HG03565 (cell line): ENCODE data around the gene ATE1.
"Not testable (repeated sequence)": the region's sequence is repeated elsewhere in the genome, so short reads cannot be mapped to it uniquely, and the experiment has no call there.

ENCODE experiments used
- ATAC-seq: cut with Tn5 transposase; IDR thresholded peaks from one replicate; pipeline ENCODE4 v1.9.1; 2021; ENCODE audit warnings: mild to moderate bottlenecking, moderate library complexity; ENCODE audit not compliant: unreplicated experiment

ATE1 gene

DNA sequence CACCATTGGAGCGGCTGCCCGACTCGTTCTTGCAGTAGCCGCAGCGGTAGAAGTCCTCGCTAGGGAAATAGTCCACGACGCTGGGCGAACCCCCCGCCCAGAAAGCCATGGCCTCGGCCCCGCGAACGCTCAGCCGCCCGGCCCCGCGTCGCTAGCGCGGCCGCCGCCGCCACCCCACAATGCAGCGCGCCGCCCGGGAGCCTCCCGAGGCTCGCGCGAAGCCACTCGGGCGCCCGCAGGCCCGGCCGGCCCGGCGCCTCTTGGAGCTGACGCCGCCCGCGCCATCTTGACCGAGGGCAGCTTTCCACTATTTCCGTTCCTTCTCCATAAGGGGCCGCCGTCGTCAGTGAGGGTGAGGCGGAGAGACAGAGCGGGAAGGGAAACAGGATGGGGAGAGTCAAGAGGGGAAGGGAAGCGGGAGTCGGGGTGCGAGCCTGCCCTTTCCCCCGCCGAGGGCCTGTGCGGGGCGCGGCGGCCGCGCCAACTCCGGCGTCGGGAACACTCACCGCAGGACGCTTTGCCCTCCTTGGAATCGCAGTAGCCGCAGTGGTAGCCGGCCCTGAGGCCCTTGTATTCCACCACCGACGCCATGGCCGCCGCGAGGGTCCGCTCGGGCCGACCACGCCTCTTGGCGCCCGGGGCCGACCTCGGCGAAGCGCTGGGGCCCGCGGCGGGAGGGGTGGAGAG lies at the start of gene ATE1:
ATE1 (minus strand) TSS at position 191 of the 687 bp plus-strand sequence; CDS start at position 109, 82 bp downstream.
- ATAC-seq, result peak; percentile 80

GRCh38 chr10:121976607-121977006 lies 48.8 kb upstream of the ATE1 start:
- no peak for ATAC-seq

DNA sequence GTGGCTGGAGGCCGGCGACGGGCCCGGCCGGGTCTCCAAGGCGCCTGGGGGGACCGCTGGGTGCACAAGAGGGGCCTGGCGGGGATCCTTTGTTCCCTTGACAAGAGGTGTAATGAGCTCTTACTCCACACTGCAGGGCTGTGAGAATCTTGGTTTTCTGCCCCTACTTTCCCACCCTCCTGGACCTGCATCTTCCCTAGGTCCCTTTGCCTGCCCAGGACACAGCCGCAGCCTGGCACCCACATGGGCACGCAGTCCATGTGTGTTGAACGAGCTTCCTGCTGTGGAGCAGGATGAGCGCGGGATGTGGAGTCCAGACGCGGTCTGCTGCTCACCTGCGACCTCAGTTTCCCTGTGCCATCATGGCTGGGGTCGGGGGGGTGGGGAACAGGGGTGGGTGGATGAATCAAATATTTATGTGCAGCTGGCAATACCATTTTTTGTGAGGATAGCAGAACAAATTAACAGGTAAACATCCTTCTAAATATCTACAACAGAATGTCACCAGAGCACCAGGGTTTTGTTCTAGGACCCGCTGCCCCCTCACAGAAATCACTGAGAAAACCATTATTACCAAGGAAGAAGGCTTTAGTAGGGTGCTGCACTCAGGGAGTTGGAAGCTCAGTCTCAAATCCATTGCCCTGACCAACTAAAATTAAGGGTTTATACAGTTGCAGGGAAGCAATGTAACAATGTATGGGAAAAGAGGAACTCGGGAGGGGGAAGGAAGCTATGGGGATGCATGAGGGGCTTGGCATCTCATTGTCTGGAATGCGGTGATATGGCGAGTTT lies 47.7 kb upstream of the ATE1 start:
- peak; percentile 7 for ATAC-seq

- peak; percentile 70 for ATAC-seq
Measured at GRCh38 chr10:121974535-121975294, 46.9 kb upstream of the ATE1 start, which contains the start of gene NSMCE4A. Gene NSMCE4A, minus strand, starts transcription at chr10:121975217. Its CDS starts 52 bp downstream, at chr10:121975165.

GRCh38 chr10:121974019-121974534 lies 46.2 kb upstream of the ATE1 start:
- ATAC-seq, result peak; percentile 17

- not testable (repeated sequence) for ATAC-seq
Measured at GRCh38 chr10:121969086-121969485, 41.3 kb upstream of the ATE1 start.

DNA sequence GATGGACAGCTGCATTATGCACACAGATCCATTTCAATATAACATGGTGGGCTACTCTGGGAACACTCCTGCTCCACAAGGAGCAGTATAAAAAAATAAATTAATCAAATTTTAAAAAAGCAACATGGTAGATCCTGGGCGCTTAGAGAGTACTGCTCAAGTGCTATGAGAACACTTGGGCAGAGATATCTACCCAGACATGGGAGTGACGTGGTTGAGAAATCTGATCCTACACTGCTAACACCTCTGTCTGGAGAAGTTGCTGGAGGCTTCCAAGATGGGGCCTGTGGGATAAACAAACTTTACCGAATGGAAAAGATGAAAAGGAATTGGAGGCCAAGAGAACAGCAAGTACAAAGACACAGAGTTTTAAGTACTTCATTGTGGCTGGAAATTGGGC lies 38.2 kb upstream of the ATE1 start:
- ATAC-seq, result no peak

GRCh38 chr10:121961456-121961855 lies 33.6 kb upstream of the ATE1 start:
- ATAC-seq, result no peak

DNA sequence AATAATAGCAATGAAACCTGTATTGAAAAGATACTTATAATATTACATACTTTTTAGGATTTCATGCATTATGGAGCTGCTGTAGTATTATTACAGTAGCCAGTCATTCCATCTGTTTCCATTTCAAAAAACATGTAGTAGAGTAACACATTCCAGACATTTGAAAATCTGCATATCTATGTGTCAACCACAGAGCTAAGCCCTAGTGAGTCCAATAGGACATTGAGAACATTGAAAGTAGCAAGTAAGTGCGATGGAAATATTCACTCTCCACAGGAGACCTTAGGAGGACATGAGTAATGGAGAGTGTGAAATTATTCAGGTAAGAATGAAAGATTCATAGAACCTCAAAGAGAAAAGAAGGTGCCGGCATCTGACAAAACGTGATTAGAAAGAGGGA lies 31.8 kb upstream of the ATE1 start:
- ATAC-seq, result no peak

DNA sequence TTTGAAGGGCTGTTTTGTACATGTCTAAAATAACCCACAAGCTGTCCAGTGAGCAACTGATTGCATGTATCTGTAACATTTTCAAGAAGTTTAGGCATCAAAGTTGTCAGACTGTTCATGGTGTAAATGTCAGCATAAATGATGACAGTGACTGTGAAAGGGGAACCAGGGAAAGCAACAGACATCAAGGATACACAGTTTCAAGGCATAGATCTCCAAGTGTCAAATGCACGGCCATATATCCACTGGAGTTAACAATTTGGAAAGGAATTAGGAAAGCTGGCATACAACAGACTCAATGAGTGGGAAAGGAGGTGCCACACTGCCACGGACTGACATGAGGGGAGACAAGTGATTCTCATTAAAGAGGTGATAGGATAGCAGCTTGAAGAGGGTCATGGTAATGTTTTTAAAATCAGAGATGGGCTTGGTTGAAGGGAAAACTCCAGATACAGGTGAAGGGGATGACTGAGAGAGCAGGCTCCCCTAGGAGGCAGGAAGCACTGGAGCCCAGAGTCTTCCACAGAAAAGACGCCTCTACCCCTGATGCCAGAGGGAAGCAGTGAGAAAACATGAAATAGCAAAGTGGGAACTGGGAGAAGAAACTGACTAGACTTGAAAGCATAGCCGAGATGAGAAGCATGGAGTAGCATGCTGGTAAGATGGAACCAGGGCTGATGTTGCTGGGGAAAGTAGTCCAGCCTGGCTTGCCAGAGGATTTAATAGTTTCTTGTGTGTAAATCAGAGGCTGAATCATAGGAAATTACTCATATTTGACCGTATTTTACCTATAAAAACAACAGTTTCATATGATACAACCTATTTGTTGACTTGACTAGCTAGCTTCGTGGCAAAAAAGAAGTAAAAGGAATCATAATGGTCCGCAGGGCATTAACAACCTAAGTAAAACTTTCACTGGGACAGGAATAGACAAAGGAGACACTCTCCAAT lies 28.6 kb upstream of the ATE1 start:
- no peak for ATAC-seq

DNA sequence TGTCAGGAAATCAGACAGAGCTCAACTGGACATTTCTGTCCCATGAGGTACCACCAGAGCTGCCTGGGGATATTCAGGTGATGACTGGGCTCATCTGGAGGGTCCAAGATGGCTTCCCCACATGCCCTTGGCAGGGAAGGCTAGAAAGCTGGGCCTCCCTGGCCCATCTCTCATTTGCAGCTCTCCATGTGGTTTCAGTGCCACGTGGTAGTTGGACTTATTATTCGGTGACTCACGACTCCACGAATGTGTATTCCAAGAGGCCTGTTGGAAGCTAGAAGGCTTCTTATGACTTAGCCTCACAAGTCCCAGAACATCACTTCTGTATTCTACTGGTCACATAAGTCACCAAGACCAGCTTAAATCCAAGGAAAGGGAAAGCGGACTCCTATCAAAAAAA lies 24.4 kb upstream of the ATE1 start:
- no peak for ATAC-seq

GRCh38 chr10:121949451-121949850 lies 21.6 kb upstream of the ATE1 start:
- ATAC-seq, result no peak

DNA sequence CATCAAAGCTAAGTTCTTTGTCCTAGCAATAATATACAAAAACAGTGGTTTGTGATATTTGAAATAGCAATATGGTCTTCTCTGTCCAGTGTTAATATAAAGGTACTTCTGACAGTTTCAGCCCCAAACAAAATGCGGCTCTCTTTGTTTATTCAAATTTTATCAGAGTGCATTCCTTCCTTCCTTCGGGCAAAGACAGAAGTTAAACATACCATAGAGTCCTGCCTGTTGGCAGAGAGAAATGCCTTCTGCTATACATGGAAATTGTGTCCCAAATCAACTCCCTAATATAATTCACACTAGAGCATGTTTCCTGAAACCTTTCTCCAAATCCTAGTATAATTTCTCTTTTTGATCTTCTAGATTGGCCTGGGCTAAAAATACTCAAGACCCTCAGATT lies 21.2 kb upstream of the ATE1 start:
- ATAC-seq, result no peak

DNA sequence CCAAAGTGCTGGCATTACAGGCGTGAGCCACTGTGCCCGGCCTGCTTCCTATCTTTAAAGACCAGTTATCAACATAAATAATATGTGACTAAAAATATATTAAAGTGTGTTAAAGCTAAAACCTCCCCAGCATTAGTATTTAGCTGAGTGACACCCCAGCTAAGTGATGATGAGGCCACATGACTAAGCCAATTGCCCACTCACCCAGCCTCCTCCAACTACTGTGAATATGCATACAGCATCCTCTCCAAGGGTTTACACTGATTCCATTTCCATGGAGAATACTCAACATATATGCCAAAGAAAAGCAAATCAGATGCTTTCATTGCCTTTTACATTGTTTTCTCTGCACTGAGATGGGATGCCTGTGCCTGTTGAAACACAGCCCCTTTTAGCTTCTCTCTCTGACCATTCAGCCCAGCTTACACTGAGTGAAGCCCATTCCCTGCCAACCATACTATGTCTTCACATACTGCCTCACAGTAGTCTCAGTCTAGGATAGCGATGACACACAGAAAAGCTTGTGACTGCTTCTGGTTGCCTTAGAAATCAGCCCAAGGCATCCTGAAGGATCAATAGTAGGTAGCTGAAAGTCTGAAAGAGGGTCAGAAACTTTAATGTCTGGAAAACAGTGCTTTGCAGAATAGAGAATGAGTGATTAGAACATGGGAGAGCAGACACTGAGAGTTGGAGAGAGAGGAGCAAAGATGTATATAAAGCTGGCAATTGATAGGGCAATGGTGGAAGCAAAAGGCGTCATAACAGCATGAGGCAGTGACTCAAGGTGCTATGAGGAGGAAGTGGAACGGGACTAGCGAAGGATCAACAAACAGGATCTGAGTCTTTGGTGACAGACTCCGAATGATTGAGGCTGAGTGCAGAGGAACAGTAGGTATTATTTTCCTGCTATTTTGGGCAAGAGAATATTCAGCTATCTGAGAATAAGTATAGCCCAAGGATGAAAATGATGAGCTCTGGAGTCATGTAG lies 19.8 kb upstream of the ATE1 start:
- ATAC-seq, result no peak

GRCh38 chr10:121942749-121943416 lies 15.1 kb upstream of the ATE1 start:
- ATAC-seq, result no peak

- no peak for ATAC-seq
Measured at GRCh38 chr10:121941532-121941931, 13.7 kb upstream of the ATE1 start.

DNA sequence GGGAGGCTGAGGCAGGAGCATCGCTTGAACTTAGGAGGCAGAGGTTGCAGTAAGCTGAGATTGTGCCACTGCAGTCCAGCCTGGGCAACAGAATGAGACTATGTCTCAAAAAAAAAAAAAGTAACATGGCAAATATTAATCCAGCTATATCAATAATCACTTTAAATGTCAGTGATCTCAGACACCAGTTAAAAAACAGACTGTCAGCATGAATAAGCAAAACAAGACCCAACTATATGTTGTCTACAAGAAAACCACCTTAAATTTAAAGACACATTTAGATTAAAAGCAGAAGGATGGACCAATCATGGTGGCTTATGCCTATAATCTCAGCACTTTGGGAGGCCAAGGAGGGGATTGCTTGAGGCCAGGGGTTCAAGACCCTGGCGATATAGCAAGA lies 8.5 kb upstream of the ATE1 start:
- no peak for ATAC-seq

- ATAC-seq, result no peak
Measured at GRCh38 chr10:121935702-121936101, 7.9 kb upstream of the ATE1 start.
